Skeletal muscle tissue (tissue), 4 donors: ENCODE results near the gene R3HDM4. TPM values are rescaled to one million over a fixed set of nuclear protein-coding genes. Genes with fewer than 3 reads are reported as not detected.
A peak's percentile ranks its signal among the peaks of the same experiment; 100 is the strongest.

Experiments used
- H3K27ac ChIP-seq: one replicate; pipeline ENCODE4 v1.7.0; 2013; ENCODE audit warnings: mild to moderate bottlenecking, low read depth, low read length, inconsistent platforms
- H3K27me3 ChIP-seq, 3 donors: one replicate each; pipeline ENCODE4 v1.7.0; 2013; ENCODE audit warnings: low read length in 3 of 3; ENCODE audit not compliant: control insufficient read depth in 3 of 3, insufficient read depth in 3 of 3
- H3K36me3 ChIP-seq, 3 donors: one replicate each; pipeline ENCODE4 v1.7.0; 2013; ENCODE audit warnings: low read length in 3 of 3; ENCODE audit not compliant: control insufficient read depth in 3 of 3, insufficient read depth in 3 of 3
- H3K4me1 ChIP-seq, 3 donors: one replicate each; pipeline ENCODE4 v1.7.0; 2013; ENCODE audit warnings: low read length in 3 of 3, mild to moderate bottlenecking in 3 of 3; ENCODE audit not compliant: control insufficient read depth in 3 of 3, insufficient read depth in 3 of 3
- H3K4me3 ChIP-seq, 3 donors: one replicate each; pipeline ENCODE4 v1.7.0; 2013; ENCODE audit warnings: low read length in 3 of 3
- H3K9ac ChIP-seq, 3 donors: one replicate each; pipeline ENCODE4 v1.7.0; 2013; ENCODE audit warnings: low read length in 3 of 3, mild to moderate bottlenecking in 3 of 3, moderate library complexity in 2 of 3, low read depth in 1 of 3
- H3K9me3 ChIP-seq, 3 donors: one replicate each; pipeline ENCODE4 v1.7.0; 2013; ENCODE audit warnings: low read length in 3 of 3; ENCODE audit not compliant: control insufficient read depth in 3 of 3
- total RNA-seq: library from RNA; depleted of rRNA; stranded (reverse); fragments of >200 nt; gene quantifications from one replicate; pipeline ENCODE4 v1.2.3, GENCODE V29; 2014
- donor health status: Osteomylitis.

The R3HDM4 gene
- total RNA-seq, 1 donor from 2014 or later: 30.8 TPM

- Histone ChIP-seq H3K4me1 (peaks cover 27 to 32% (median 30%) of the 10 kb centered on the region in 3 donors), H3K4me3 (no peak overlapping the region), H3K9ac (peak overlapping the region in 1 of 3 donors; percentile 25)
Measured at GRCh38 chr19:931860-932647, 19.0 kb upstream of the R3HDM4 start.

GRCh38 chr19:929891-930258, 16.9 kb upstream of the R3HDM4 start:
- H3K9me3 ChIP-seq: no peaks in the 10 kb centered on the region
- no peak overlapping the region for H3K27ac ChIP-seq
- no peak overlapping the region for H3K4me3 ChIP-seq
- H3K27me3 ChIP-seq: peaks cover 0 to 11% (median 11%) of the 10 kb centered on the region in 3 donors
- no peak overlapping the region for H3K9ac ChIP-seq
- H3K36me3 ChIP-seq: peaks cover 0 to 1% (median 0%) of the 10 kb centered on the region in 3 donors
- peaks cover 26 to 33% (median 29%) of the 10 kb centered on the region in 3 donors for H3K4me1 ChIP-seq

More at GRCh38 chr19:931860-932647, 19.0 kb upstream of the R3HDM4 start:
- Histone ChIP-seq H3K36me3 (peaks cover 0 to 1% (median 0%) of the 10 kb centered on the region in 3 donors), H3K27me3 (peaks cover 0 to 11% (median 11%) of the 10 kb centered on the region in 3 donors), H3K9me3 (no peaks in the 10 kb centered on the region), H3K27ac (no peak overlapping the region)

- Histone ChIP-seq H3K4me3 (no peak overlapping the region), H3K9me3 (no peaks in the 10 kb centered on the region), H3K9ac (no peak overlapping the region), H3K27me3 (peaks cover 0 to 11% (median 11%) of the 10 kb centered on the region in 3 donors), H3K36me3 (peaks cover 0 to 1% (median 0%) of the 10 kb centered on the region in 3 donors), H3K27ac (no peak overlapping the region), H3K4me1 (peaks cover 25 to 32% (median 28%) of the 10 kb centered on the region in 3 donors)
Measured at GRCh38 chr19:929203-929890, 16.3 kb upstream of the R3HDM4 start.

- Histone ChIP-seq H3K4me1 (peaks cover 18 to 26% (median 21%) of the 10 kb centered on the region in 3 donors), H3K27me3 (peaks cover 0 to 16% (median 11%) of the 10 kb centered on the region in 3 donors), H3K4me3 (no peak overlapping the region), H3K36me3 (peaks cover 0 to 1% (median 0%) of the 10 kb centered on the region in 3 donors), H3K9ac (no peak overlapping the region), H3K27ac (no peak overlapping the region), H3K9me3 (no peaks in the 10 kb centered on the region)
Measured at GRCh38 chr19:928471-929202, 15.6 kb upstream of the R3HDM4 start.

GRCh38 chr19:927780-928401, 14.9 kb upstream of the R3HDM4 start:
- peaks cover 0 to 1% (median 0%) of the 10 kb centered on the region in 3 donors for H3K36me3 ChIP-seq
- H3K27me3 ChIP-seq: peaks cover 0 to 16% (median 10%) of the 10 kb centered on the region in 3 donors
- H3K9ac ChIP-seq: no peak overlapping the region
- no peaks in the 10 kb centered on the region for H3K9me3 ChIP-seq
- peaks cover 12 to 20% (median 14%) of the 10 kb centered on the region in 3 donors for H3K4me1 ChIP-seq
- H3K27ac ChIP-seq: no peak overlapping the region
- H3K4me3 ChIP-seq: no peak overlapping the region

GRCh38 chr19:927351-927779, 14.3 kb upstream of the R3HDM4 start:
- H3K27ac ChIP-seq: peak overlapping the region; percentile 44
- peaks cover 9 to 17% (median 9%) of the 10 kb centered on the region in 3 donors for H3K4me1 ChIP-seq
- H3K9ac ChIP-seq: no peak overlapping the region
- H3K4me3 ChIP-seq: no peak overlapping the region
- H3K27me3 ChIP-seq: peaks cover 0 to 10% (median 6%) of the 10 kb centered on the region in 3 donors
- peaks cover 0 to 1% (median 0%) of the 10 kb centered on the region in 3 donors for H3K36me3 ChIP-seq
- H3K9me3 ChIP-seq: no peaks in the 10 kb centered on the region

- peak overlapping the region; percentile 57 to 80 (median 61) for H3K9ac ChIP-seq
- peak overlapping the region; percentile 44 for H3K27ac ChIP-seq
- no peaks in the 10 kb centered on the region for H3K9me3 ChIP-seq
- peaks cover 0 to 6% (median under 1%) of the 10 kb centered on the region in 3 donors for H3K27me3 ChIP-seq
- H3K4me1 ChIP-seq: peaks cover 9 to 17% (median 10%) of the 10 kb centered on the region in 3 donors
- peak overlapping the region; percentile 72 to 73 (median 73) for H3K4me3 ChIP-seq
- peaks cover 0 to 1% (median 0%) of the 10 kb centered on the region in 3 donors for H3K36me3 ChIP-seq
Measured at GRCh38 chr19:926589-927350, 13.8 kb upstream of the R3HDM4 start.

GRCh38 chr19:926323-926588, 13.2 kb upstream of the R3HDM4 start:
- peak overlapping the region; percentile 44 for H3K27ac ChIP-seq
- peaks cover 0 to 1% (median 0%) of the 10 kb centered on the region in 3 donors for H3K36me3 ChIP-seq
- H3K4me1 ChIP-seq: peaks cover 10 to 17% (median 11%) of the 10 kb centered on the region in 3 donors
- no peaks in the 10 kb centered on the region for H3K9me3 ChIP-seq
- peak overlapping the region; percentile 57 to 80 (median 61) for H3K9ac ChIP-seq
- peaks cover 1 to 9% (median 2%) of the 10 kb centered on the region in 3 donors for H3K27me3 ChIP-seq
- peak overlapping the region; percentile 72 to 73 (median 73) for H3K4me3 ChIP-seq
